ENCODE measurements around the gene FAM53A.

FAM53A gene

DNA sequence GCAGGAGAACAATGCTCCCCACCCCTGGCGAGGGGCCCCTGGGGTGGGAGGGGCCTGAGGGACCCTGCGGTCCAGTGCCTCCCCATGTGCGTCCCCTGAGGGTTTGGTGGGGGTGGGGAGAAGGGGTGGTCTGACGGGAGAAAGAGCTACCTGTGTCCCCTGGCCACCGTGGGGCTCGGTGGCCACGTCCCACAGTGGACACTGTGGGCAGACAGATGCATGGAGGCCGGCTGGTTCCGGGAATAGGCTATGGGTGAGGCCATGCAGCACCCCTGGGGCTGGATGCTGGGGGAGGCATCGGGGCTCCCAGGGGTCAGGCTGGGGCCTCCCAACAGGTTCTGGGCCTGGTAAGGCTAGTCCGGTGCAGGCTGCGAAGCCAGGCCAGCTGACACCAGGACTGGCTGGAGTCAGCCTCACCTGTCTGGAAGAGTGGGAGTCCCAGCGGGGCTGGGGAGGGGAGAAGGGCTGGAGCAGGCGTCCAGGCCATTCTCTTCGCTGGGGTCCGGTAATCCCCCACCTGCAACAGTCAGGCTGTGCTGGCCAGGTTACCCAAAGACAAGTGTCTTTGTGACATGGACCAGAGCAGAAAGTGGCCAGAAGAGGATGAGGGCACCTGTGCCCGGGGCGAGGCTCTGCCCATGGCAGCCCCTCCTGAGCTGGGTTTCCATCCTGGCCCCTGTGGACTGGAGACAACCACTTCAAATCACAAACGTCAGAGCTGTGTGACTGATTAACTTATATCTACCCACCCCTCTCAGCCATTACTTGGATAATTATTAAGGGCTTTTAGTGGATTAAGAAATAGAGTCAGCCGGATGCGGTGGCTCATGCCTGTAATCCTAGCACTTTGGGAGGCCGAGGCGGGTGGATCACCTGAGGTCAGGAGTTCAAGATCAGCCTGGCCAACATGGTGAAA lies 1.4 kb upstream of the FAM53A start:
- Histone ChIP-seq H3K4me3 (ENCODE audit: low read depth in 1 of 2, low read length in 2 of 2) (peak overlapping the region; percentile 58 to 66), H3K27me3 (ENCODE audit: control insufficient read depth in 1 of 2, insufficient read depth in 2 of 2, low read length in 2 of 2) (no peaks in the 10 kb centered on the region), H3K4me1 (ENCODE audit: control insufficient read depth in 1 of 2, insufficient read depth in 2 of 2, low read length in 2 of 2) (peaks cover 0 to 10% of the 10 kb centered on the region in 2 donors), H3K36me3 (ENCODE audit: control insufficient read depth in 1 of 2, insufficient read depth in 2 of 2, low read length in 2 of 2) (peaks cover 0 to 3% of the 10 kb centered on the region in 2 donors), H3K9ac (ENCODE audit: low read depth in 1 of 2, low read length in 2 of 2) (peak overlapping the region in 1 of 2 donors; percentile 59), H3K27ac (ENCODE audit: low read depth, low read length) (peak overlapping the region; percentile 1), H3K9me3 (ENCODE audit: control insufficient read depth in 1 of 2, low read length in 2 of 2) (no peaks in the 10 kb centered on the region)

DNA sequence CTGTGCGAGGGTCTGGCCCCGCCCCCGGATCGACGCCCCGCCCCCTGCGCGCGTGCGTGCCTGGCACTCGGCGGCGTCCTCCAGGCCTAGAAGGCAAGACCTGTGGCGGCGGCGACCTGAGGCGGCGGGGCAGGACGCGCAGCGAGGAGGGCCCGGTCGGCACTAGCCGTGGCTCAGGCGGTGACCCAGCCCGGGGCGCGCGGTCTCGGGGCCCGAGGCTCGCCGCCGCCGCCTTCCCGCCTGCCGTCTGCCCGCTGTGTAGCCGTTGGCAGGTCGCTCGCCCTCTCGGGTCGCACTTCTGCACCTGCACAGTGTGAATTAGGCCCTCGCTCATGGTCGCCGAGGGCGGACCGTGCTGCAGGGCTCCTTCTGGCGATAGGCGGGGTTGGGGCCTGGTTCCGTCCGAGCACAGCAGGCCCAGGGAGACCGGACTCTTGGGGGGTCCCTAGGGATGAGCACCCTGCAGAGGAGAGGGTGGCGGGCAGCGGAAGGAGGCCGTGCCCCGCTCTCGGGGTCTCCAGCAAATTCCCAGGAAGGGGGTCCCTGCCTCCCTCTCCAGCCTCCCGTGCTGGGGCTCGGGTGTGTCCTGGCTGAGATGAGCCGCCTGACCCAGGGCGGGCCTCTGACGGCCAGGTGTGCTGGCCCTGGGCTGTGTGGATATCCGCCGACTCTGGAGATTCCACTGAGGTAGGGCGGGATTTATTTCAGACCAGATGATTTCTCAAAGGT lies 557 bp upstream of the FAM53A start:
- H3K9ac ChIP-seq (ENCODE audit: low read depth in 1 of 2, low read length in 2 of 2): peak overlapping the region; percentile 43 to 59
- H3K9me3 ChIP-seq (ENCODE audit: control insufficient read depth in 1 of 2, low read length in 2 of 2): no peaks in the 10 kb centered on the region
- no peaks in the 10 kb centered on the region for H3K27me3 ChIP-seq (ENCODE audit: control insufficient read depth in 1 of 2, insufficient read depth in 2 of 2, low read length in 2 of 2)
- peak overlapping the region; percentile 58 to 66 for H3K4me3 ChIP-seq (ENCODE audit: low read depth in 1 of 2, low read length in 2 of 2)
- H3K36me3 ChIP-seq (ENCODE audit: control insufficient read depth in 1 of 2, insufficient read depth in 2 of 2, low read length in 2 of 2): no peaks in the 10 kb centered on the region
- peaks cover 0 to 10% of the 10 kb centered on the region in 2 donors for H3K4me1 ChIP-seq (ENCODE audit: control insufficient read depth in 1 of 2, insufficient read depth in 2 of 2, low read length in 2 of 2)
- H3K27ac ChIP-seq (ENCODE audit: low read depth, low read length): no peak overlapping the region

- no peak overlapping the region for H3K27ac ChIP-seq (ENCODE audit: low read depth, low read length)
Measured at GRCh38 chr4:1683261-1683735, 815 bp downstream of the FAM53A start.

GRCh38 chr4:1682860-1683259 lies 1.3 kb downstream of the FAM53A start:
- H3K27ac ChIP-seq (ENCODE audit: low read depth, low read length): no peak overlapping the region
- H3K36me3 ChIP-seq (ENCODE audit: control insufficient read depth in 1 of 2, insufficient read depth in 2 of 2, low read length in 2 of 2): no peaks in the 10 kb centered on the region
- H3K9me3 ChIP-seq (ENCODE audit: control insufficient read depth in 1 of 2, low read length in 2 of 2): no peaks in the 10 kb centered on the region
- H3K4me3 ChIP-seq (ENCODE audit: low read depth in 1 of 2, low read length in 2 of 2): peak overlapping the region; percentile 55 to 69
- peaks cover 0 to 10% of the 10 kb centered on the region in 2 donors for H3K4me1 ChIP-seq (ENCODE audit: control insufficient read depth in 1 of 2, insufficient read depth in 2 of 2, low read length in 2 of 2)
- H3K9ac ChIP-seq (ENCODE audit: low read depth in 1 of 2, low read length in 2 of 2): peak overlapping the region; percentile 1 to 57
- no peaks in the 10 kb centered on the region for H3K27me3 ChIP-seq (ENCODE audit: control insufficient read depth in 1 of 2, insufficient read depth in 2 of 2, low read length in 2 of 2)

More at GRCh38 chr4:1683261-1683735, 815 bp downstream of the FAM53A start:
- Histone ChIP-seq H3K9ac (ENCODE audit: low read depth in 1 of 2, low read length in 2 of 2) (peak overlapping the region; percentile 1 to 57), H3K4me1 (ENCODE audit: control insufficient read depth in 1 of 2, insufficient read depth in 2 of 2, low read length in 2 of 2) (peaks cover 0 to 10% of the 10 kb centered on the region in 2 donors), H3K9me3 (ENCODE audit: control insufficient read depth in 1 of 2, low read length in 2 of 2) (no peaks in the 10 kb centered on the region), H3K36me3 (ENCODE audit: control insufficient read depth in 1 of 2, insufficient read depth in 2 of 2, low read length in 2 of 2) (no peaks in the 10 kb centered on the region), H3K4me3 (ENCODE audit: low read depth in 1 of 2, low read length in 2 of 2) (peak overlapping the region; percentile 55 to 69), H3K27me3 (ENCODE audit: control insufficient read depth in 1 of 2, insufficient read depth in 2 of 2, low read length in 2 of 2) (no peaks in the 10 kb centered on the region)

- no peak overlapping the region for H3K4me3 ChIP-seq (ENCODE audit: low read depth in 1 of 2, low read length in 2 of 2)
- H3K9ac ChIP-seq (ENCODE audit: low read depth in 1 of 2, low read length in 2 of 2): no peak overlapping the region
- no peaks in the 10 kb centered on the region for H3K27me3 ChIP-seq (ENCODE audit: control insufficient read depth in 1 of 2, insufficient read depth in 2 of 2, low read length in 2 of 2)
- no peaks in the 10 kb centered on the region for H3K9me3 ChIP-seq (ENCODE audit: control insufficient read depth in 1 of 2, low read length in 2 of 2)
- no peak overlapping the region for H3K27ac ChIP-seq (ENCODE audit: low read depth, low read length)
- no peaks in the 10 kb centered on the region for H3K36me3 ChIP-seq (ENCODE audit: control insufficient read depth in 1 of 2, insufficient read depth in 2 of 2, low read length in 2 of 2)
- H3K4me1 ChIP-seq (ENCODE audit: control insufficient read depth in 1 of 2, insufficient read depth in 2 of 2, low read length in 2 of 2): peaks cover 0 to 3% of the 10 kb centered on the region in 2 donors
Measured at GRCh38 chr4:1678244-1678643, 5.9 kb downstream of the FAM53A start.

GRCh38 chr4:1676605-1677525 lies 7.2 kb downstream of the FAM53A start:
- Histone ChIP-seq H3K36me3 (ENCODE audit: control insufficient read depth in 1 of 2, insufficient read depth in 2 of 2, low read length in 2 of 2) (no peaks in the 10 kb centered on the region), H3K9me3 (ENCODE audit: control insufficient read depth in 1 of 2, low read length in 2 of 2) (no peaks in the 10 kb centered on the region), H3K27ac (ENCODE audit: low read depth, low read length) (no peak overlapping the region), H3K27me3 (ENCODE audit: control insufficient read depth in 1 of 2, insufficient read depth in 2 of 2, low read length in 2 of 2) (no peaks in the 10 kb centered on the region), H3K9ac (ENCODE audit: low read depth in 1 of 2, low read length in 2 of 2) (no peak overlapping the region), H3K4me1 (ENCODE audit: control insufficient read depth in 1 of 2, insufficient read depth in 2 of 2, low read length in 2 of 2) (no peaks in the 10 kb centered on the region), H3K4me3 (ENCODE audit: low read depth in 1 of 2, low read length in 2 of 2) (no peak overlapping the region)

- no peaks in the 10 kb centered on the region for H3K27me3 ChIP-seq (ENCODE audit: control insufficient read depth in 1 of 2, insufficient read depth in 2 of 2, low read length in 2 of 2)
- no peaks in the 10 kb centered on the region for H3K4me1 ChIP-seq (ENCODE audit: control insufficient read depth in 1 of 2, insufficient read depth in 2 of 2, low read length in 2 of 2)
- H3K4me3 ChIP-seq (ENCODE audit: low read depth in 1 of 2, low read length in 2 of 2): no peak overlapping the region
- no peak overlapping the region for H3K27ac ChIP-seq (ENCODE audit: low read depth, low read length)
- H3K9ac ChIP-seq (ENCODE audit: low read depth in 1 of 2, low read length in 2 of 2): no peak overlapping the region
- H3K9me3 ChIP-seq (ENCODE audit: control insufficient read depth in 1 of 2, low read length in 2 of 2): no peaks in the 10 kb centered on the region
- H3K36me3 ChIP-seq (ENCODE audit: control insufficient read depth in 1 of 2, insufficient read depth in 2 of 2, low read length in 2 of 2): no peaks in the 10 kb centered on the region
Measured at GRCh38 chr4:1675802-1676137, 8.3 kb downstream of the FAM53A start.

GRCh38 chr4:1675136-1675801 lies 8.8 kb downstream of the FAM53A start:
- Histone ChIP-seq H3K9ac (ENCODE audit: low read depth in 1 of 2, low read length in 2 of 2) (no peak overlapping the region), H3K36me3 (ENCODE audit: control insufficient read depth in 1 of 2, insufficient read depth in 2 of 2, low read length in 2 of 2) (no peaks in the 10 kb centered on the region), H3K27me3 (ENCODE audit: control insufficient read depth in 1 of 2, insufficient read depth in 2 of 2, low read length in 2 of 2) (no peaks in the 10 kb centered on the region), H3K9me3 (ENCODE audit: control insufficient read depth in 1 of 2, low read length in 2 of 2) (no peaks in the 10 kb centered on the region), H3K4me3 (ENCODE audit: low read depth in 1 of 2, low read length in 2 of 2) (no peak overlapping the region), H3K27ac (ENCODE audit: low read depth, low read length) (no peak overlapping the region), H3K4me1 (ENCODE audit: control insufficient read depth in 1 of 2, insufficient read depth in 2 of 2, low read length in 2 of 2) (no peaks in the 10 kb centered on the region)

DNA sequence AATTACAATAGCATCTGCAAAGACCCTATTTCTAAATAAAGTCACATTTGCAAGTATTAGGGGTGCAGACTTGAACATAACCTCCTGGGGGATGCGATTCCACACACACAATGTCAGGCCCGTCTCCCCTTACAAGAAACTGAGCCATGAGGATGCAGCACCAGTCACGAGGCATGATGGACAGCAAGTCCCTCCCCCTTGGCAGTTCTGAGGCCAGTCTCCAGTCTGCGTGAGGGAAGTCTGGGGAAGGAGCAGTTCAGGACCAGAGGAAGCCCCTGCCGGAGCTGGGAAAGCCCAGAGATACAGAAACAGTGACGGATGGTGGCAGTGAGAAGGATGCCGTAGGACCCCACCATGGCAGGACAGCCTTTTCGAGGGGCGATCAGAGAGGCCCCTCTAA lies 9.4 kb downstream of the FAM53A start:
- no peaks in the 10 kb centered on the region for H3K9me3 ChIP-seq (ENCODE audit: control insufficient read depth in 1 of 2, low read length in 2 of 2)
- H3K9ac ChIP-seq (ENCODE audit: low read depth in 1 of 2, low read length in 2 of 2): no peak overlapping the region

More for the DNA sequence above, 9.4 kb downstream of the FAM53A start:
- Histone ChIP-seq H3K27me3 (ENCODE audit: control insufficient read depth in 1 of 2, insufficient read depth in 2 of 2, low read length in 2 of 2) (no peaks in the 10 kb centered on the region), H3K4me3 (ENCODE audit: low read depth in 1 of 2, low read length in 2 of 2) (no peak overlapping the region), H3K36me3 (ENCODE audit: control insufficient read depth in 1 of 2, insufficient read depth in 2 of 2, low read length in 2 of 2) (no peaks in the 10 kb centered on the region), H3K4me1 (ENCODE audit: control insufficient read depth in 1 of 2, insufficient read depth in 2 of 2, low read length in 2 of 2) (no peaks in the 10 kb centered on the region), H3K27ac (ENCODE audit: low read depth, low read length) (no peak overlapping the region)
